PC-3 (cell line): ENCODE data around the gene PCDHB4.
"Not testable (repeated sequence)": the region's sequence is repeated elsewhere in the genome, so short reads cannot be mapped to it uniquely, and the experiment has no call there.

ENCODE experiments used
- CTCF ChIP-seq: fragments of 300-600 bp; sonication (generic); conservative IDR thresholded peaks from 2 replicates; pipeline ENCODE4 v1.5.1; 2017; ENCODE audit warnings: antibody characterized with exemption, low read depth, mild to moderate bottlenecking, low read length
- EZH2 ChIP-seq: fragments of 300-600 bp; sonication (generic); IDR thresholded peaks from one replicate; pipeline ENCODE4 v1.6.1; 2017; ENCODE audit warnings: antibody characterized with exemption, mild to moderate bottlenecking, low read length; ENCODE audit not compliant: unreplicated experiment

- not testable (repeated sequence) for TF ChIP-seq CTCF, EZH2
Observed at GRCh38 chr5:141123396-141124135, 1.9 kb downstream of the PCDHB4 start.
